Stimulated activated CD8-positive, alpha-beta memory T cell treated with anti-CD3 and anti-CD28 coated beads, Interleukin-12 subunit alpha, Interleukin-12 subunit beta, amount 100 ng/mL, for 4 hours (primary cell): ENCODE data around the gene SMIM29.
A peak's percentile ranks its signal among the peaks of the same experiment; 100 is the strongest.

ENCODE experiments used
- DNase-seq: peaks from one replicate; pipeline ENCODE4 v3.0.0-alpha.2; 2020; ENCODE audit warnings: low read depth

Gene SMIM29

GRCh38 chr6:34226066-34226465, 22.7 kb downstream of the SMIM29 start:
- DNase-seq = no peak

GRCh38 chr6:34225551-34225950, 23.3 kb downstream of the SMIM29 start:
- DNase-seq = no peak

DNA sequence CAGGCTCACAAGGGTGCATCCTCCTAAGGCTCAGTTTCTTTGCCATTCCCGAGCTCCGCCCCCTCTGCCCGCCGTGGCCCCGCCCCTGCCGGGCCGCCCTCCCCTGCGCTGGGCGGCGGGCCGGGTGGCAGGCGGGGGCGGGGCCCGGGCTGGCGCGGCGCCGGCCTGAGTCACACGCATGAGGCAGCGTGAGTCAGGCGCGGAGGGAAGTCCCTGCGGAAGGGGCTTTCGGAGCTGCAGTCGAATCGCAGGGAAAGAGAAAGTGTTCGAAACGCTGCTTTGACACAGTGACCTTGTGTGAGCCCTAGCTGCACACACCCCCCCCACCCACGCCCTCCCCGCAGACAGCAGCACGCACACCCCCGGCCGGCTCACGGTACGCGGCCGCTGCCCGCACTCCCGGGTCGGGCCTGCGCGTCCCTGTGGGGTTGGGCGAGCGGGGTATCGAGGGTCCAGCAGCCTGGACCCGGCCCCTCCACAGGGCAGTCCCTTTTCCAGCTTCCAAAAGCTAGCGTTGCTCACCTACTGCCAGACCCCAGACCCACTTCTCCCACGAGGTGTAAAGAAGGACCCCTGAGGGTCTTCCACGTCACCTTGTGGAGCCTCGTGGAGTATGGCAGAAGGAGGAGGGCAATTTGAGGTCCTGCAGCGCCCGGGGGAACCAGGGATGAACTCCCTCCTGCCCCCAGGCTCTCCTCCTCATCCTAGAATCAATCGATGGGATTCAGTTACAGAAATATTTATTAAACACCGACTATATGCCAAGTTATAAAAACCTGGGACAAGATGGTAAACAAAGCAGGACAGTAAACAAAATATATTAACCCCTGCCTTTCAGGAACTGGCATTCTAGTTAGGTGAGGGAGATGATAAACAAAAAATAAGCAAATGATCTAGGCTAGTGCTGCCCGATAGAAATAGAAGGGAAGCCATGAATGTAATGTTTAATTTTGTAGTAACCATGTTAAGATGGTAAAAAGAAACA, 24.6 kb downstream of the SMIM29 start:
- peak; percentile 92 for DNase-seq

GRCh38 chr6:34223381-34223955, 25.3 kb downstream of the SMIM29 start:
- no peak for DNase-seq

GRCh38 chr6:34218691-34219090, 30.1 kb downstream of the SMIM29 start:
- no peak for DNase-seq

GRCh38 chr6:34213772-34214171, 35.0 kb downstream of the SMIM29 start:
- DNase-seq = no peak

GRCh38 chr6:34207695-34208443, 40.9 kb downstream of the SMIM29 start:
- no peak for DNase-seq

- DNase-seq = no peak
These were observed 42.1 kb downstream of the SMIM29 start for GRCh38 chr6:34206726-34207125.

GRCh38 chr6:34205916-34206315, 42.9 kb downstream of the SMIM29 start:
- DNase-seq = no peak

DNA sequence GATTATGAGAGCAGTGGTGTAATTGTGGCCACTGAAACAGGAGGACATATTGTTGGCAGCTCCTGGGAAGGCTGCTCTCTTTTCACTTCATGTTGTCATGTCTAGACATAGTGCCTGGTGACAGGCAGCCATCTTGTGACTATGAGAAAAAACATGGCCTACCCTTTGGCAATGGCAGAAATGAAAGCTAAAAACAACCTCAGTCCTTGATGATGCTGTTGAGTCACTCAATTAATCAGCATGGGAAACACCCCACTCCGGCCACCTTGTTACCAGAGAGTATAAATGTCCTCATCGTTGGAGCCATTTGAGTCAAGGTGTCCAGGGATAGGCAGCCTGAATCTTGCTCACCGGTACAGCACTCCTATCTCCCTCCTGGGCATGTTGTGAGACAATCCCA, 43.3 kb downstream of the SMIM29 start:
- no peak for DNase-seq

GRCh38 chr6:34204693-34205092, 44.1 kb downstream of the SMIM29 start:
- DNase-seq = no peak

DNA sequence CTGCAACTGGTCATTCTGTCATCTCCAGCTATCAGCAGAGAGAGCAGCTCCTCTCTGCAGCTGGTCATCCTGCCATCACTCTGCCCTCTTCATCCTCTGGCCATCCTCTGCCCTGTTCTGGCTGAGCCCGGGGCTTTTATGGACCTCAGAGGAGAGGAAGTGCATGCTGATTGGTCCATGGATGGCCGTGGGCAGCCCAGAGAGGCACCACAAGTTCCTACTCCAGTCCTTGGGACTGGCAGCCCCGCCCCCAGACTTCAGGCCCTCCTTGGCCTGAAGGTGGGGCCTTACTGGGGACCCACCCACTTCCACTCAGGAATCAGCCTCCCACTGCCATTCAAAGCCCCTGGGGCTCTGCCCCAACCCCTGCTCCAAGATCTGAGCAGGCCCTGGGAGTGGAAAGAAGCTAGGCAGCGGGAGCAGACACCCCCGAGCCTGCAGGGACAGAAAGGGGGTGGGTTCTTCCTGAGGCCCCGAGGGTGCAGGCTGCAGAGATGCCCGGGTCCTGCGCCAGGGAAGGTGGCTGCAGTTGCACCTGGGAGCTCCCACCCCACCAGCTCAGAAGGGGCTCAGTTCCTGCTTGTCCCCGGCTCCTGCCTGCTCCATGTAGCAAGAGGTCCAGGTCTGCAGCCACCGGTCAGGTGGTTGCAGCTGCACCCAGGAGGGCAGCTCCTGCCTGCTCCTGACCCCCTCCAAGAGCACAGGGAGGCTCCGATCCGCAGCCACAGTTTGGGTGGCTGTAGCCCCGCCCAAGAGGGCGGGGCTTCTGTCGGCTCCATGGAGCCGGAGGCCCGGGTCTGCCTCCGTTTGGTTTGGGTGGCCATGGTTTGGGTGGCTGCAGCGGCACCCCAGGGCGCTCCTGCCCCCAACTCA, 46.2 kb downstream of the SMIM29 start:
- no peak for DNase-seq

DNA sequence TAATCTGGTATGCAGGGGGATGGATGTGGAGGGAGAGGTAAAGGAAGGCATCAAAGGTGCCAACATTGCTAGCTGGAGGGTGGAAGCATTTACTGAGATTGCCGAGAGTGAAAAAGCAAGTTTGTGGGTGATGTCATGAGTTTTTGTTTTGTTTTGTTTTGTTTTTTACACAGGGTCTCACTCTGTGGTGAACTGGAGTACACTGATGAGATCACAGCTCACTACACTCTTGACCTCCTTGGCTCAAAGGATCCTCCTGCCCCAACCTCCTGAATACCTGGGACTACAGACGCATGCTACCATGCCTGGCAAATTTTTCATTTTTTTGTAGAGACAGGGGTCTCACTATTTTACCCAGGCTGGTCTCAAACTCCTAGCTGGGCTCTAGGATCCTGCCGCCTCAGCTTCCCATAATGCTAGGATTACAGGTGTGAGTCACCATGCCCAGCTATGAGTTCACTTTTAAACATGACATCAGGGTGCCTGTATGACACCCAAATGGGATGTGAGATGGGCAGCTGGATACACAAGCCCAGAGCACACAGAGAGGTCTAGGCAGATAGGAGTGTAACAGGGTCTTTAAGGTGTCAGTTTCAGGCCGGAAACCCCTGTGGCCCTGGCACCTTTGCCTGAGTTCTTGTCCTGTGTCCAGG, 47.2 kb downstream of the SMIM29 start:
- no peak for DNase-seq

DNA sequence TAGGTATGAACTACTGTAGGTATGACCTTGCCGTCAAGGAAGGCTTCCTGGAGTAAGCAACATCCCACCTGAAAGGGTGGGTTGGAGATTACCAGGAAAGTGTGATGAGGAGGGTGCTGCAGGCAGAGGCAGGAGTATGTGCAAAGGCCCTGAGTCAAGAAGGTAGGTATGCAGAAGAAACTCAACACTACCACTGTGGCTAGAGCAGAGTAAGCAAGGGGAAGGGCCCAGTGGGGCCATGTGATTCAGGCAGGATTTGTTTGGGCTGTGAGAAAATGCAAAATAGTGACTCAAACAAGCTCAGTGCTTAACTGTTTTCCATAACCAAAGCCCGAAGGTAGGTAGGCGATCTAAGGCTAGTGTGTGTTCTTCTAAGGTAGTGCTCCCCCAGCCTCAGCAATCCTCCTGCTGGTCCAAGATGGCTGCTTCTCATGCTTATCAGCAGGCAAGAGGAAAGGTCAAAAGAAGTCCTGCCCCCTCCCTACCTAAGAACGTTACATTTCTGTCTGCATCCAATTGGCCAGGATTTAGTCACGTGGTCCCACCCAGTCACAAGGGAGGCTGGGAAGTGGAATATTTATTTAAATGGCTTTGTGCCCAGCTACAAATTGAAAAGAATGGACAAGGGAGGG, 48.4 kb downstream of the SMIM29 start:
- DNase-seq = no peak

- no peak for DNase-seq
These were observed 52.0 kb downstream of the SMIM29 start for GRCh38 chr6:34196833-34197195.
